ENCODE data around the gene ECHS1. TPM values are rescaled to one million over a fixed set of nuclear protein-coding genes. Genes with fewer than 3 reads are reported as not detected.
"Not testable (repeated sequence)": the region's sequence is repeated elsewhere in the genome, so short reads cannot be mapped to it uniquely, and the experiment has no call there.

Gene ECHS1
- polyA plus RNA-seq, 1 of the 3 experiments (the other 2 are of a cell fraction) = 97.8 TPM

GRCh38 chr10:133370030-133370786 lies 2.9 kb downstream of the ECHS1 start:
- no peak overlapping the region for H3K27ac ChIP-seq (ENCODE audit: low read depth in 2 of 2, low read length in 1 of 2)
- H3K4me3 ChIP-seq (ENCODE audit: low read depth in 2 of 2, low read length in 1 of 2) = no peak overlapping the region
- ChIA-PET POLR2A (interaction anchor here (1.7 kb wide), 1 partner anchor 9 kb away, joined by 5 read pairs; no protein-coding TSS in a partner anchor), CTCF (interaction anchor here (0.9 kb wide), 1 partner anchor 11 kb away, joined by 3 read pairs; no protein-coding TSS in a partner anchor)
- H3F3A ChIP-seq (replicated peaks; ENCODE audit: insufficient read depth) = no peaks in the 10 kb centered on the region
- H3K27me3 ChIP-seq (ENCODE audit: insufficient read depth) = no peaks in the 10 kb centered on the region
- TF ChIP-seq CTCF (IDR thresholded peaks at IDR 0.05) (no peak), RFX5 (IDR thresholded peaks at IDR 0.05; ENCODE audit: low read length) (no peak), SIN3A (IDR thresholded peaks at IDR 0.05; ENCODE audit: borderline replicate concordance, low read depth, low read length) (no peak), GATA2 (CRISPR knock-in tag; IDR thresholded peaks at IDR 0.05) (no peak), MXI1 (IDR thresholded peaks at IDR 0.05; ENCODE audit: low read depth, low read length) (no peak), SMC3 (IDR thresholded peaks at IDR 0.05; ENCODE audit: low read depth, low read length) (no peak), NRF1 (IDR thresholded peaks at IDR 0.05; ENCODE audit: low read depth, low read length) (no peak)
- H3K36me3 ChIP-seq (replicated peaks in 1 of 2; ENCODE audit: control insufficient read depth in 1 of 2, insufficient read depth in 2 of 2, low read length in 1 of 2) = peaks cover 13 to 48% of the 10 kb centered on the region in 2 experiments
- H3K9ac ChIP-seq = no peak overlapping the region
- peaks cover 9% of the 10 kb centered on the region; the same call in 1 of the 2 replicates for H3K79me2 ChIP-seq (ENCODE audit: insufficient read depth)
- H4K20me1 ChIP-seq (ENCODE audit: insufficient read depth) = no peaks in the 10 kb centered on the region
- no peak for DNase-seq
- H3K9me2 ChIP-seq = no peaks in the 10 kb centered on the region
- no peak overlapping the region for H2AFZ ChIP-seq (ENCODE audit: low read depth)
- no peaks in the 10 kb centered on the region for H3K9me3 ChIP-seq
- 97% methylated on average over 21 of the region's 24 CpGs for WGBS (ENCODE audit: low lambda C conversion rate)
- H3K4me1 ChIP-seq (ENCODE audit: control insufficient read depth in 1 of 2, insufficient read depth in 2 of 2, low read depth in 1 of 2, low read length in 1 of 2) = peaks cover 0 to 11% of the 10 kb centered on the region in 2 experiments; a peak in 2 of 4 replicates
- H3K4me2 ChIP-seq = no peak overlapping the region

GRCh38 chr10:133368153-133368552 lies 5.0 kb downstream of the ECHS1 start:
- TF ChIP-seq ELF1 (IDR thresholded peaks at IDR 0.05) = no peak
- TF ChIP-seq NRF1 (IDR thresholded peaks at IDR 0.05; ENCODE audit: low read depth, low read length) = no peak
- TF ChIP-seq MXI1 (IDR thresholded peaks at IDR 0.05; ENCODE audit: low read depth, low read length) = no peak
- Histone ChIP-seq H3F3A (replicated peaks; ENCODE audit: insufficient read depth) (no peaks in the 10 kb centered on the region), H4K20me1 (ENCODE audit: insufficient read depth) (no peaks in the 10 kb centered on the region), H3K9me3 (no peaks in the 10 kb centered on the region), H2AFZ (ENCODE audit: low read depth) (no peak overlapping the region), H3K36me3 (replicated peaks in 1 of 2; ENCODE audit: control insufficient read depth in 1 of 2, insufficient read depth in 2 of 2, low read length in 1 of 2) (peaks cover 13 to 59% of the 10 kb centered on the region in 2 experiments), H3K9me2 (no peaks in the 10 kb centered on the region), H3K27me3 (ENCODE audit: insufficient read depth) (no peaks in the 10 kb centered on the region), H3K4me2 (no peak overlapping the region), H3K4me1 (ENCODE audit: control insufficient read depth in 1 of 2, insufficient read depth in 2 of 2, low read depth in 1 of 2, low read length in 1 of 2) (peaks cover 0 to 7% of the 10 kb centered on the region in 2 experiments; a peak in 1 of 4 replicates), H3K27ac (ENCODE audit: low read depth in 2 of 2, low read length in 1 of 2) (no peak overlapping the region), H3K4me3 (ENCODE audit: low read depth in 2 of 2, low read length in 1 of 2) (no peak overlapping the region), H3K9ac (no peak overlapping the region), H3K79me2 (ENCODE audit: insufficient read depth) (peaks cover 9% of the 10 kb centered on the region; the same call in 1 of the 2 replicates)
- WGBS (ENCODE audit: low lambda C conversion rate) = 91% methylated on average over 6 of the region's 7 CpGs
- no peak for DNase-seq
- POLR2A ChIA-PET = no interaction called here
- CTCF ChIA-PET = interaction anchor here (1.2 kb wide), 1 partner anchor 39 kb away, joined by 7 read pairs; no protein-coding TSS in a partner anchor

GRCh38 chr10:133367461-133367860 lies 5.7 kb downstream of the ECHS1 start:
- H3K4me2 ChIP-seq; H3K4me1 ChIP-seq (ENCODE audit: control insufficient read depth in 1 of 2, insufficient read depth in 2 of 2, low read depth in 1 of 2, low read length in 1 of 2); H4K20me1 ChIP-seq (ENCODE audit: insufficient read depth); H3K9ac ChIP-seq; H3K9me3 ChIP-seq; H3K27me3 ChIP-seq (ENCODE audit: insufficient read depth); H2AFZ ChIP-seq (ENCODE audit: low read depth); H3K27ac ChIP-seq (ENCODE audit: low read depth in 2 of 2, low read length in 1 of 2); POLR2A ChIA-PET; H3F3A ChIP-seq (replicated peaks; ENCODE audit: insufficient read depth); H3K4me3 ChIP-seq (ENCODE audit: low read depth in 2 of 2, low read length in 1 of 2); H3K79me2 ChIP-seq (ENCODE audit: insufficient read depth); DNase-seq; H3K9me2 ChIP-seq: not testable (repeated sequence)
- WGBS (ENCODE audit: low lambda C conversion rate) = 88% methylated on average over 2 of the region's 7 CpGs
- H3K36me3 ChIP-seq (replicated peaks in 1 of 2; ENCODE audit: control insufficient read depth in 1 of 2, insufficient read depth in 2 of 2, low read length in 1 of 2) = peaks cover 13 to 63% of the 10 kb centered on the region in 2 experiments
- CTCF ChIA-PET = interaction anchor here (1.2 kb wide), 1 partner anchor 38 kb away, joined by 7 read pairs; no protein-coding TSS in a partner anchor
